ENCODE results near the gene RIMS4. TPM values are rescaled to one million over a fixed set of nuclear protein-coding genes. Genes with fewer than 3 reads are reported as not detected.

The RIMS4 gene
- total RNA-seq, 2 experiments from 2014 or later = not detected

DNA sequence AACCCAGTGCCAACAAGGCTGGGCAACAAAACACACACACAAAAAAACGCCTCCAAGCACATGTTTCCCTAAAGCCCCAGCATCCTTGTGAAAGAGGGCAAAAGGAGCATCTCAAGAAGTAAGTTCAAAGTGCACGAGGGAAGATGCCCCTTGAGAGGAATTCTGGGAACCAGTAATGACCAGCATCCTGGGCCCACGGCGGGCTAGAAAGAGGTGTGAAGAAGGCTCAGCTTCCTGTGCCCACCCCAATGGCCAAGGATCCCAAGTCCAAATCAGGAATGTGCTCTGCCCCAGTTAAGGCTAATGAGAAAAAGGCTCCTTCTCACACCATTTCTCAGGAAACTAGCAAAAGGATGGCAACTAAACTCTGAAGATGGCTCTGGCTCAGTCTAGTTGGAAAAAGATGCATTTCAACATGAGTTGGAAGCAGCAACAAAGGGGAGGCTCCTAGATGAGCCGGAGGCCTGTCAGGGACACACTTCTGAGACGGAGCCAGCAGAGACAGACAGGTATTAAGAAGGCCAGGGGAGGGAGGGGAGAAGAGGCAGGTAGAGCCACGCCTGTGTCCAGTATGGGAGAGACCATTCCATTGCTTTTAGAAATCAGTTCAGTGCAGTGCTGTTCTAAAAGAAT lies 3.2 kb downstream of the RIMS4 start:
- H3K36me3 Mint-ChIP-seq (ENCODE audit: low read depth) = no peaks in the 10 kb centered on the region
- intact Hi-C loops (cut with DNase I, micrococcal nuclease) = no loop called here
- no peak for DNase-seq
- H3K27me3 Mint-ChIP-seq = peaks cover 52% of the 10 kb centered on the region
- peaks cover 3% of the 10 kb centered on the region for H3K4me1 Mint-ChIP-seq
- H3K9me3 Mint-ChIP-seq (ENCODE audit: low read depth) = no peaks in the 10 kb centered on the region
- no peak overlapping the region for H3K27ac Mint-ChIP-seq
- no peak overlapping the region for H3K4me3 Mint-ChIP-seq
- POLR2A ChIA-PET = no interaction called here
- CTCF ChIA-PET = no interaction called here
- no peak for ATAC-seq

DNA sequence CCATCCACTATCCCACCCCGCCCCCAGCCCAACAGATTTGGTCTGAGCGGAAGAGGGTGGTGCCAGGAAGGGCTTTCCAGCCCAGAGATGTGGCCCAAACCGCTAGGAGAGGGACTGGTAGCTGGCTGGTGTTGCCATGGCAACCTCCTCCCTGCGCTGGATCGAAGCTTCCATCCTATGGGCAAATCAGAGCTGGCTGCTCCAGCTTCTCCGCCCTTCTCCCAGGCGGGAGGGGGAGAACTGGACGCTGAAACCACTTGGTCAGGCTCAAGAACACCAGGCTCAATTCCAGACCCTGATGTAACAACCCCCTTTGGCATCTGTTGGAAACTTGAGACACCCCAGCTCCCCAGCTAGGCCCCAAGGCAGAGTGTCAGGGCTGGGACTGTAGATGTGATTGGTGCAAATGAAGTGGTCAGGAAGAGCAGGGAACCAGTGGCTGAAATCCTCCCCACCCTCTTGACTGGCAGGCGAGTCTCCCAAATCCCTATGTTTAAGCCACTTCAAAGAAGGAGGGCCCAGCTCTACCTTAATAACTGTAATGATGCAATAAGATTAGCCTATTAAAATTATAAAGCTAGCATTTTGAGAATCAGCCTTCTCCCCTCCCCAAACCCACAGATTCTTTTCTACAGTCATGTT lies 4.2 kb downstream of the RIMS4 start:
- no peak overlapping the region for H3K4me3 Mint-ChIP-seq
- ATAC-seq (no peak), DNase-seq (no peak)
- no peaks in the 10 kb centered on the region for H3K9me3 Mint-ChIP-seq (ENCODE audit: low read depth)
- POLR2A ChIA-PET = no interaction called here
- no peaks in the 10 kb centered on the region for H3K36me3 Mint-ChIP-seq (ENCODE audit: low read depth)
- intact Hi-C loops (cut with DNase I, micrococcal nuclease) = no loop called here
- no peak overlapping the region for H3K27ac Mint-ChIP-seq
- peaks cover 48% of the 10 kb centered on the region for H3K27me3 Mint-ChIP-seq
- H3K4me1 Mint-ChIP-seq = peaks cover 3% of the 10 kb centered on the region
- CTCF ChIA-PET = interaction anchor here (0.7 kb wide), 1 partner anchor 24 kb away, joined by 3 read pairs; no protein-coding TSS in a partner anchor

DNA sequence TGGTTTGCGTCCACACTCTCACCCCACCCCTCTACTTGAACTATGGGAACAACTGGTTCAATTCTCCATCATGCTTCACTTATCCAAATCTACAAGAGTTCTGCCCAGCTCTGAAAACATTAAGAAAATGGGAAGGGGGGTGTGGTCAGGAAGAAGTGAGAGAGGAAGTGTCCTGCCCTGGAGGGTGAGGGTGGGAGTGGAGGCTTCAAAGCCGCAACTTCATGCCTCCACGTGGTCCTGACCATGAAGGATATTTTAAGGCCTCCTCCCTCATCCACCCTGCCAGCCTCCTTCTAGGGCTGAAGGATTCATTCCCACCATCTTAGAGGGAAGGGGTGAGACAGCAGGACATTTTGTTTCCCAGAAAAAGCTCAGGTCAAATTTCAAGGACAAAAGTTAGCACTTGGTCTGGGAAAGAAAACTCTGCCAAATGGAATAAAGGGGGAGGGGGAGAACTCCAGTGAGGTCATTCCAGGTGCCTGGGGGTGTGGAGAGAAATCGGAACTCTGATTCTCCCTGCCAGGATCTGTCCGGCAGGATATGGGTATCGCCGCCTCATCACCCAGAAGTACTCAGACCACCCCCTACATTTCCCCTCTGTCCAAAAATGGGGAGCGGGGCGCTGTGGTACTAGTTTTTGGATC lies 4.9 kb downstream of the RIMS4 start:
- DNase-seq (no peak), ATAC-seq (no peak)
- H3K9me3 Mint-ChIP-seq (ENCODE audit: low read depth) = no peaks in the 10 kb centered on the region
- peaks cover 3% of the 10 kb centered on the region for H3K4me1 Mint-ChIP-seq
- CTCF ChIA-PET = interaction anchor here (0.8 kb wide), 1 partner anchor 87 kb away, joined by 3 read pairs; no protein-coding TSS in a partner anchor
- H3K4me3 Mint-ChIP-seq = no peak overlapping the region
- no peaks in the 10 kb centered on the region for H3K36me3 Mint-ChIP-seq (ENCODE audit: low read depth)
- POLR2A ChIA-PET = no interaction called here
- peaks cover 44% of the 10 kb centered on the region for H3K27me3 Mint-ChIP-seq
- intact Hi-C loops (cut with DNase I, micrococcal nuclease) = no loop called here
- H3K27ac Mint-ChIP-seq = no peak overlapping the region

DNA sequence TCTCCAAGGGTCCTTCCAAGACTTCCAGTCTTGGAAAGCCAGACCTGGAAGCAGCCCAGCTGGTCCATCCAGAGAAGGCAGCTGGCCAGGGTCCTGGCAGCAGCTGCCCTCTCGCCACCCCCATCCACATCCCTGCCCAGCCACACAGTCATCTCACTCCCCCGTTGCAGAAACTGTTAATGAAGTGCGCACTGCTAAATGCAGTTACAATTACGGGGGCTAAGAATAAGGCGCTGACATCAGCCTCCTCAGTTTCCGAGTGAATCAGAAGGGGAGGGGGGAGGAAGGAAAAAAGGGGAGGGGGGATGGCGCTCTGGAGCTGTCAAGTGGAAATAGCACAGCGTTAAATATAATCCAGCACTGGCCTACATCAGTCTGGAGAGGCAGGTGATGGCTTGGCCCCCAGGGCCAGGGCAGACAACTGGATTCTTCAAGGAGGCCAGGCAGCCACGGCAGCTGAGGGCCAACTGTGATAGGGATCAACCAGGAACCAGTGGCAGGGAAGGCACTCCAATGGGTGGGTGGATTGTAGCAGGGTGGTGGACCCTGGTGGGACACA lies 6.9 kb downstream of the RIMS4 start:
- ChIA-PET CTCF (interaction anchor here (0.7 kb wide), 2 partner anchors 259 to 501 kb away, joined by 3 read pairs; no protein-coding TSS in a partner anchor), POLR2A (interaction anchor here (0.6 to 0.7 kb wide), 2 partner anchors 87 to 489 kb away, joined by 3 to 4 read pairs; no protein-coding TSS in a partner anchor)
- ATAC-seq (no peak), DNase-seq (no peak)
- Mint-ChIP-seq H3K27ac (no peak overlapping the region), H3K4me3 (no peak overlapping the region), H3K27me3 (peaks cover 31% of the 10 kb centered on the region), H3K4me1 (no peaks in the 10 kb centered on the region), H3K36me3 (ENCODE audit: low read depth) (no peaks in the 10 kb centered on the region), H3K9me3 (ENCODE audit: low read depth) (no peaks in the 10 kb centered on the region)
- intact Hi-C loops (cut with DNase I, micrococcal nuclease) = loop anchor here in 1 of 2 experiments (5.0 kb wide), 1 partner anchor 64 kb away; no protein-coding TSS in a partner anchor

DNA sequence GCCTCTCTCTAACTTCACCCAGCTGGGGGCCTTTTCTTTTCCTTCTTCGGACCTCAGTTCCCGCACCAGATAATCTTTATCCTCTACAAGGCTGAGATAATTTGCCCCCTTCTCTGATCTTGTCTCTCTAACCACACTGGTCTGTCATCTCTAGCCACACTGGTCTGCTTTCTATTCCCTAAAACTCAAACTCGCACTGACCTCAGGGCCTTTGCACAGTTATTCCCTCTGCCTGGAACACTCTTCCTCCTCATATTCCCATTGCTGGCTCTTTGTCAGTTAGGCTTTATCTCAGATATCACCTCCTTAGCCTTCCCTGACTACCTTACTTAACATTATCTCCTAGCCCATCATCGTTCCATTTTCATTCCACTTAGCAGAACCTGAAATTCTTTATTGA lies 7.6 kb downstream of the RIMS4 start:
- ChIA-PET POLR2A (interaction anchor here (0.6 kb wide), 1 partner anchor 88 kb away, joined by 4 read pairs; no protein-coding TSS in a partner anchor), CTCF (interaction anchor here (0.7 kb wide), 2 partner anchors 260 to 277 kb away, joined by 3 read pairs; no protein-coding TSS in a partner anchor)
- no peaks in the 10 kb centered on the region for H3K36me3 Mint-ChIP-seq (ENCODE audit: low read depth)
- H3K4me3 Mint-ChIP-seq = no peak overlapping the region
- no peak for DNase-seq
- no peak overlapping the region for H3K27ac Mint-ChIP-seq
- H3K4me1 Mint-ChIP-seq = no peaks in the 10 kb centered on the region
- H3K9me3 Mint-ChIP-seq (ENCODE audit: low read depth) = no peaks in the 10 kb centered on the region
- ATAC-seq = no peak
- intact Hi-C loops (cut with DNase I, micrococcal nuclease) = loop anchor here in 1 of 2 experiments (5.0 kb wide), 1 partner anchor 65 kb away; no protein-coding TSS in a partner anchor
- peaks cover 26% of the 10 kb centered on the region for H3K27me3 Mint-ChIP-seq

DNA sequence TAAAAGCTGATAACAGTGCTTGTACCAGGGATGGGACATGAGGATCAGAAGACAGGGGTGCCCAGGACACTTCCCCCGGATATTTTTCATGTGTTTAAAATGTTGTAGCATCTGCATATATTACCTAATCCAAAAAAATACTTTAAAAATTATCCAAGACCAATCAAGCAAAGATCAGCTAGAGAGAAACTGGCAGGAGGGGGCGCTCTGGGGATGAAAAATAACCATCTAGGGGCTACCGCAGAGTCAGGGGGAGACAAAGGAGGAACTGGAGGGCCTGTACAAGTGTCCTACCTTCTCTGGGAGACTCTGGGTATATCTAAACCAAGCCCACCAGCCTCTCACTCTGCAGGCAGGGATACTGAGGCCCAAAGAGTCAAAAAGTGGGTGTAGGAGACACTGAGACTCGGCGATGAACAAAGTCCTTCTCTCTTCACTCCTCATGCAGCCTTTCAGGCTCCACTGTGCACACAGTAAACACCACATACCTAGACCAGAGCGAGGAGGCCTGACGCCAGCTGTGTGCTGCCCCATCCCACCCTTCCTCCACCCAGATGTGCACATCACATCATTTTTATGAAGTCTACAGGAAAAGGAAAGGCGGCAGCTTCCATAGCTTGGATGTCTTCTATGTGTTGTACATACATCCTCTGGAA lies 9.8 kb downstream of the RIMS4 start:
- Mint-ChIP-seq H3K9me3 (ENCODE audit: low read depth) (no peaks in the 10 kb centered on the region), H3K36me3 (ENCODE audit: low read depth) (no peaks in the 10 kb centered on the region), H3K27ac (no peak overlapping the region), H3K4me3 (no peak overlapping the region), H3K27me3 (peaks cover 17% of the 10 kb centered on the region), H3K4me1 (no peaks in the 10 kb centered on the region)
- DNase-seq (peak; percentile 40), ATAC-seq (no peak)
- intact Hi-C loops (cut with DNase I, micrococcal nuclease) = loop anchor here (1.0 to 5.0 kb wide), 2 partner anchors 67 kb away; no protein-coding TSS in a partner anchor
- POLR2A ChIA-PET = interaction anchor here (0.6 kb wide), 1 partner anchor 10 kb away, joined by 3 read pairs; no protein-coding TSS in a partner anchor
- CTCF ChIA-PET = interaction anchor here (0.7 to 2.0 kb wide), 4 partner anchors 15 to 66 kb away, joined by 3 to 6 read pairs (median 4); no protein-coding TSS in a partner anchor

DNA sequence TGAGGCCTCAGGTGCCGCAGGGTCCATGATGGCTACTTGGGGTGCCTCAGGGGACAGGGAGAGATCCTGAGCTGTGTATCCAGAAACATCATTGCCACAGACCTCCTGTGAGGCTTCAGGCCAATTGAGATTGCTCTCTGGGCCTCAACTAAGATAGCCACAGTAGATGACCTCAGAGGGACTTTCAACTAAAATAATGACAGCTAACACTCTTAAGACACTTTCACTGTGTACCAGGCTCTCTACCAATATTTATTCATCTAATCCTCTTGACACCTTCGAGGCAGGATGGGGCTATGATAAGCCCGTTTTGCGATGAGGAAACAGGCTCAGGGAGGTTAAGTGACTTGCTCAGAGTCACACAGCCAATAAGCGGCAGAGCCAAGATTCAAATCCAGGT lies 10.7 kb downstream of the RIMS4 start:
- H3K4me3 Mint-ChIP-seq = no peak overlapping the region
- H3K9me3 Mint-ChIP-seq (ENCODE audit: low read depth) = no peaks in the 10 kb centered on the region
- no peak overlapping the region for H3K27ac Mint-ChIP-seq
- CTCF ChIA-PET = interaction anchor here (0.7 to 2.0 kb wide), 5 partner anchors 15 to 149 kb away, joined by 3 to 6 read pairs (median 3); no protein-coding TSS in a partner anchor
- H3K36me3 Mint-ChIP-seq (ENCODE audit: low read depth) = no peaks in the 10 kb centered on the region
- DNase-seq (no peak), ATAC-seq (no peak)
- H3K27me3 Mint-ChIP-seq = peaks cover 12% of the 10 kb centered on the region
- H3K4me1 Mint-ChIP-seq = no peaks in the 10 kb centered on the region
- POLR2A ChIA-PET = interaction anchor here (0.6 kb wide), 1 partner anchor 9 kb away, joined by 3 read pairs; no protein-coding TSS in a partner anchor
- intact Hi-C loops (cut with DNase I, micrococcal nuclease) = loop anchor here (1.0 to 5.0 kb wide), 2 partner anchors 68 kb away; no protein-coding TSS in a partner anchor

DNA sequence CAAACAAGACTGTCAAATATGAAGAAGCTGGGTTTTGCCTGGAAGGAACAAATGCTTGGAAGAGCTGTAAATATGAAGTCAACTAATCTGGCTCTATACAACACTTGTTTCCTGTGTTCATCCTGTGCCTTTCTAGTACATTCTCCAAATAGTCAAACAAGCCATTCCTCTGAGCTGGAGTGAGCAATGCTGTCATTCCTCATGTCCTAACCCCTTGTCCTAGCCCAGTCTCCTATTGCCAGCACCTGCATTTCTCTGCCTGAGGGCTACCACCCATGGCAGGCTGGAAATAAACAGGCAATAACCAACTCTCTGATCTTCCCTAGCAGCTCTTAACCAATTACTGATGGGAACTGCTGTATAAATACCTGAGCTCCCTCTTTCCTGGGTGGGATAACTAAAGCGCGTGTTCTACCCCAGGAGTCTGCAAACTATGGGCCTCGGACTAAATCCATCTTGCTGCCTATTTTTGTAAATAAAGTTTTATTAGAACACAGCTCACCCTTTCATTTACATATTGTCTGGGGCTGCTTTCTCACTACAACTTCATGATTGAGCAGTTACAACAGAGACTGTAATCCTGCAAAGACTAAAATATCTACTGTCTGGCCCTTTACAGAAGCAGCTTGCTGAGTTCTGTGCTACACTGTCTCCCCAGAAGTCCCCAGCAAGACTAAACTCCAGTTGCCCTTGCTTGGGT lies 13.4 kb downstream of the RIMS4 start:
- Mint-ChIP-seq H3K27me3 (peaks cover 4% of the 10 kb centered on the region), H3K4me1 (no peaks in the 10 kb centered on the region), H3K4me3 (no peak overlapping the region), H3K9me3 (ENCODE audit: low read depth) (no peaks in the 10 kb centered on the region), H3K36me3 (ENCODE audit: low read depth) (no peaks in the 10 kb centered on the region), H3K27ac (no peak overlapping the region)
- CTCF ChIA-PET = interaction anchor here (1.1 kb wide), 1 partner anchor 75 kb away, joined by 3 read pairs; no protein-coding TSS in a partner anchor
- DNase-seq (no peak), ATAC-seq (no peak)
- intact Hi-C loops (cut with DNase I, micrococcal nuclease) = no loop called here
- POLR2A ChIA-PET = no interaction called here

DNA sequence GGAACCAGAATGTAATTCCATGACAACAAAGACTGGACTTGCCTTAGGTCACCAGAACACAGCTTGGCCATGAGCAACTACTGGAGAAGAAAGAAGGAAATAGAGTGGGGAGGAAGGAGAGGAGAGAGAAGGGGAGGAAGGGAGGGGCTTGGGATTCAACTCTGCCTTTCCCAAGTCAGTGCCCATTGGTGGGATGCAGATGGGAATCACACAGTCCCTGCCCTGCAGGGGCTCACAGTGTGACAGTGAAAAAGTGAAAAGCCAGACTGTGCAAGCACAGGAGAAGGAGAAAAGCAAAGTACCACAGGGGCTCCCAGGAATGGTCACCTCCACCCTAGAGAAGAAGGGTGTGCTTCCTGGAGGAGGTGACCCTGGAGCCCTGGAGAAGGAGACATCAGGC lies 14.0 kb downstream of the RIMS4 start:
- ATAC-seq (no peak), DNase-seq (no peak)
- Mint-ChIP-seq H3K4me3 (no peak overlapping the region), H3K36me3 (ENCODE audit: low read depth) (no peaks in the 10 kb centered on the region), H3K4me1 (no peaks in the 10 kb centered on the region), H3K9me3 (ENCODE audit: low read depth) (no peaks in the 10 kb centered on the region), H3K27ac (no peak overlapping the region), H3K27me3 (peaks cover 4% of the 10 kb centered on the region)
- intact Hi-C loops (cut with DNase I, micrococcal nuclease) = no loop called here
- ChIA-PET CTCF (interaction anchor here (1.1 kb wide), 1 partner anchor 76 kb away, joined by 3 read pairs; no protein-coding TSS in a partner anchor), POLR2A (no interaction called here)

DNA sequence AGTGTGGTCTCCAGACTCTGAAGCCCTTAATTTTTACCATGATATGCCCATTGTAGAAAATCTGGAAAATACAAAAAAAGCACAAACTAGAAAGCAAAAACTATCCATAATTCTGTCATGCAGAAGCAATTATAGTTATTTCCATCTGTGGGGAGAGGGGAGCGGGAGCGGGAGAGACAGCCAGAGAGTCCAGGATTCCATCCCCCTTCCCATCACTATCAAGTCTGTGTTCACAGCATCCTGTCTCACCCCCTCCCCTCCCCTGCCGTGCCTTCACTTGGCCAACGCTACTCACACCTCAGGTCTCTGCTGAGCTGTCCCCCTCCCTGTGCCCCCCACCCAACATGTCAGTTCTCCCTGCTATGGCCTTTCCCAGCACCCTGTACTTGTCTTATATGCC lies 14.5 kb downstream of the RIMS4 start:
- H3K36me3 Mint-ChIP-seq (ENCODE audit: low read depth) = no peaks in the 10 kb centered on the region
- intact Hi-C loops (cut with DNase I, micrococcal nuclease) = no loop called here
- H3K9me3 Mint-ChIP-seq (ENCODE audit: low read depth) = no peaks in the 10 kb centered on the region
- peaks cover 4% of the 10 kb centered on the region for H3K27me3 Mint-ChIP-seq
- H3K27ac Mint-ChIP-seq = no peak overlapping the region
- ATAC-seq (no peak), DNase-seq (no peak)
- ChIA-PET POLR2A (no interaction called here), CTCF (interaction anchor here (1.1 kb wide), 1 partner anchor 76 kb away, joined by 3 read pairs; no protein-coding TSS in a partner anchor)
- H3K4me1 Mint-ChIP-seq = no peaks in the 10 kb centered on the region
- H3K4me3 Mint-ChIP-seq = no peak overlapping the region
